Endothelial cell of umbilical vein (primary cell): ENCODE results near the gene CC2D2A. TPM values are rescaled to one million over a fixed set of nuclear protein-coding genes. Genes with fewer than 3 reads are reported as not detected.

ENCODE experiments used
- BruUV-seq: library from RNA; stranded (reverse); fragments of 400-500 nt; replicated peaks from 2 replicates; lab custom pipeline; 2021; lab: Mats Ljungman, UMichigan
- CTCF ChIA-PET: fragments of 300-600, 350-600 bp; sonication (Branson Sonifier 250); formaldehyde crosslinking; loops from one replicate; lab custom pipeline; 2021; ENCODE audit warnings: antibody characterized with exemption, inconsistent platforms; lab: Charles Lee
- POLR2A ChIA-PET: fragments of 300-600, 350-600 bp; sonication (Branson Sonifier 250); formaldehyde crosslinking; loops from one replicate; lab custom pipeline; 2021; ENCODE audit warnings: antibody characterized with exemption, inconsistent platforms; lab: Charles Lee
- DNase-seq: peaks from one replicate; pipeline ENCODE4 v3.0.0-alpha.2; 2011; ENCODE audit warnings: low read depth, low spot score
- FAIRE-seq: peaks from 2 replicates; lab custom pipeline; 2011; peaks lifted over from hg19 to GRCh38; lab: Jason Lieb, UNC
- H2AFZ ChIP-seq: 2 replicates; pipeline ENCODE4 v1.6.0; 2012; ENCODE audit warnings: low read depth, low read length, control low read depth, inconsistent platforms
- H3K27ac ChIP-seq: 2 replicates; pipeline ENCODE4 v1.5.1; 2011; ENCODE audit warnings: low read depth, mild to moderate bottlenecking, control low read depth, low read length, moderate library complexity; ENCODE audit not compliant: insufficient read depth
- H3K27me3 ChIP-seq, 2 experiments: 2 replicates each; pipeline versions ENCODE4 v1.6.0 to v1.6.1; 2011; ENCODE audit warnings: low read length in 2 of 2, mixed read lengths in 1 of 2; ENCODE audit not compliant: control insufficient read depth in 2 of 2, insufficient read depth in 2 of 2
- H3K36me3 ChIP-seq, 2 experiments: 2 replicates in 1 of 2; 3 replicates in 1 of 2; pipeline ENCODE4 v1.5.1; 2011; ENCODE audit warnings: low read length in 2 of 2, mild to moderate bottlenecking in 1 of 2, moderate library complexity in 1 of 2; ENCODE audit not compliant: control insufficient read depth in 2 of 2, insufficient read depth in 2 of 2; ENCODE audit errors: extremely low read depth in 1 of 2
- H3K4me1 ChIP-seq: 3 replicates; pipeline ENCODE4 v1.5.1; 2011; ENCODE audit warnings: mild to moderate bottlenecking, low read length; ENCODE audit not compliant: control insufficient read depth, insufficient read depth; ENCODE audit errors: extremely low read depth
- H3K4me2 ChIP-seq: 2 replicates; pipeline ENCODE4 v1.6.1; 2011; ENCODE audit warnings: low read length, control low read depth, mixed read lengths; ENCODE audit not compliant: insufficient read depth
- H3K4me3 ChIP-seq, 3 experiments: fragments of 200-600 bp in 1 of 3; sonication (generic), shearing (Covaris generic) in 1 of 3; replicated peaks in 1 of 3; 2 replicates each; pipeline ENCODE4 v1.5.1; 2011 to 2016; ENCODE audit warnings: control low read depth in 3 of 3, low read length in 3 of 3, mild to moderate bottlenecking in 2 of 3, inconsistent platforms in 1 of 3, low read depth in 1 of 3, moderate library complexity in 1 of 3; ENCODE audit not compliant: insufficient read depth in 1 of 3
- H3K79me2 ChIP-seq: 2 replicates; pipeline ENCODE4 v1.6.0; 2012; ENCODE audit warnings: low read length, inconsistent platforms; ENCODE audit not compliant: control insufficient read depth, insufficient read depth
- H3K9ac ChIP-seq: replicated peaks from 2 replicates; pipeline ENCODE3; 2011; ENCODE audit warnings: low read length, control low read depth; ENCODE audit not compliant: insufficient read depth; ENCODE audit errors: extremely low read depth
- H3K9me1 ChIP-seq: replicated peaks from 3 replicates; pipeline ENCODE4 v1.6.0; 2011; ENCODE audit warnings: mild to moderate bottlenecking, low read length; ENCODE audit not compliant: control insufficient read depth, insufficient read depth; ENCODE audit errors: extremely low read depth
- H3K9me3 ChIP-seq: replicated peaks from 2 replicates; pipeline ENCODE4 v1.5.1; 2012; ENCODE audit warnings: low read length, inconsistent platforms; ENCODE audit not compliant: control insufficient read depth, insufficient read depth
- H4K20me1 ChIP-seq: replicated peaks from 2 replicates; pipeline ENCODE3; 2011; ENCODE audit warnings: mild to moderate bottlenecking, low read length; ENCODE audit not compliant: control insufficient read depth, insufficient read depth; ENCODE audit errors: extremely low read depth
- CTCF ChIP-seq, 2 donors: IDR thresholded peaks; 1 replicate in 1 of 2; 2 replicates in 1 of 2; pipeline ENCODE4 v1.5.1; 2011; ENCODE audit warnings: low read length in 2 of 2, mild to moderate bottlenecking in 2 of 2, moderate library complexity in 2 of 2, control low read depth in 1 of 2, inconsistent platforms in 1 of 2, low read depth in 1 of 2; ENCODE audit not compliant: insufficient read depth in 1 of 2; ENCODE audit errors: extremely low read depth in 1 of 2
- EZH2 ChIP-seq: IDR thresholded peaks from 2 replicates; pipeline ENCODE4 v1.6.1; 2012; ENCODE audit warnings: borderline replicate concordance, low read depth, mild to moderate bottlenecking, moderate library complexity, low read length, inconsistent platforms; ENCODE audit not compliant: severe bottlenecking
- FOS ChIP-seq: IDR thresholded peaks from 2 replicates; pipeline ENCODE4 v1.6.1; 2011; ENCODE audit warnings: mild to moderate bottlenecking, low read length, moderate library complexity, borderline replicate concordance; ENCODE audit not compliant: insufficient read depth
- GATA2 ChIP-seq: IDR thresholded peaks from 2 replicates; pipeline ENCODE4 v1.7.0; 2011; ENCODE audit warnings: low read depth, mild to moderate bottlenecking, moderate library complexity, mixed read lengths, low read length; ENCODE audit not compliant: insufficient read length, insufficient read depth
- MAX ChIP-seq: IDR thresholded peaks from 2 replicates; pipeline ENCODE4 v1.6.1; 2011; ENCODE audit not compliant: insufficient read depth, insufficient read length
- MYC ChIP-seq: IDR thresholded peaks from one replicate; pipeline ENCODE4 v1.6.1; 2011; ENCODE audit warnings: mild to moderate bottlenecking, low read depth, low read length
- POLR2A ChIP-seq: IDR thresholded peaks from 2 replicates; pipeline ENCODE4 v1.6.1; 2012; ENCODE audit warnings: low read depth, mild to moderate bottlenecking, control low read depth, low read length
- POLR2AphosphoS5 ChIP-seq: IDR thresholded peaks from 2 replicates; pipeline ENCODE4 v1.6.1; 2012; ENCODE audit warnings: low read depth, mild to moderate bottlenecking, control low read depth, low read length, moderate library complexity; ENCODE audit not compliant: insufficient read depth
- dilution Hi-C: fragments of 300-500 bp; cut with MboI; formaldehyde crosslinking; loops from one replicate; pipeline ENCODE4 v1.15.0; 2019; ENCODE audit warnings: low sequenced_read_pairs; ENCODE audit not compliant: extremely low pct_ligation_motif_present
- intact Hi-C: fragments of 100-400 bp; cut with micrococcal nuclease; formaldehyde crosslinking; loops from one replicate; pipeline ENCODE4 v1.10.0; 2022
- polyA plus RNA-seq, 4 experiments: library from polyadenylated mRNA; depleted of rRNA in 3 of 4; stranded (reverse) in 3 of 4; unstranded in 1 of 4; fragments of >200 nt; gene quantifications; 2 replicates each; pipeline versions ENCODE4 v1.2.1 to v1.2.3, GENCODE V29; 2011 to 2012; ENCODE audit warnings: missing spikeins in 1 of 4
- total RNA-seq: library from RNA; stranded (reverse); gene quantifications from 2 replicates; pipeline ENCODE4 v1.2.3, GENCODE V29; 2021

The CC2D2A gene
- total and polyA plus RNA-seq, 2 donors (not counting 3 experiments of a cell fraction or from before 2014, with no cell fraction given): 10.2 to 22.4 TPM

GRCh38 chr4:15586066-15586465, 116.4 kb downstream of the CC2D2A start:
- ChIA-PET CTCF (interaction anchor here (0.5 to 1.0 kb wide), 2 partner anchors 8 to 65 kb away, joined by 4 to 5 read pairs; no protein-coding TSS in a partner anchor), POLR2A (no interaction called here)
- Histone ChIP-seq H3K27ac (no peak overlapping the region), H3K4me1 (no peaks in the 10 kb centered on the region), H3K4me2 (no peak overlapping the region), H3K9ac (no peak overlapping the region), H3K9me1 (no peaks in the 10 kb centered on the region), H3K79me2 (no peaks in the 10 kb centered on the region), H4K20me1 (no peaks in the 10 kb centered on the region), H3K4me3 (no peak overlapping the region), H3K9me3 (no peaks in the 10 kb centered on the region), H3K36me3 (no peaks in the 10 kb centered on the region), H3K27me3 (no peaks in the 10 kb centered on the region), H2AFZ (no peak overlapping the region)
- no TSS peak for BruUV-seq
- DNase-seq: no peak
- FAIRE-seq: no peak
- intact Hi-C loops: no loop called here
- dilution Hi-C loops: no loop called here
- TF ChIP-seq CTCF (IDR thresholded peaks at IDR 0.05; ENCODE audit: extremely low read depth in 1 of 2, insufficient read depth in 1 of 2, low read depth in 1 of 2, low read length in 2 of 2) (no peak), POLR2AphosphoS5 (no peak), MAX (no peak), MYC (no peak), FOS (no peak)

GRCh38 chr4:15587649-15588048, 118.0 kb downstream of the CC2D2A start:
- ChIA-PET POLR2A (no interaction called here), CTCF (no interaction called here)
- dilution Hi-C loops: no loop called here
- peaks cover 3% of the 10 kb centered on the region for H3K4me1 ChIP-seq
- no peaks in the 10 kb centered on the region for H3K9me3 ChIP-seq
- H3K36me3 ChIP-seq: no peaks in the 10 kb centered on the region
- no peak overlapping the region for H2AFZ ChIP-seq
- no TSS peak for BruUV-seq
- H3K9ac ChIP-seq: no peak overlapping the region
- H3K9me1 ChIP-seq: no peaks in the 10 kb centered on the region
- no peaks in the 10 kb centered on the region for H4K20me1 ChIP-seq
- DNase-seq: no peak
- no peak overlapping the region for H3K4me3 ChIP-seq
- intact Hi-C loops: no loop called here
- H3K4me2 ChIP-seq: no peak overlapping the region
- H3K27ac ChIP-seq: no peak overlapping the region
- no peaks in the 10 kb centered on the region for H3K27me3 ChIP-seq
- no peaks in the 10 kb centered on the region for H3K79me2 ChIP-seq
- no peak for TF ChIP-seq EZH2
- TF ChIP-seq FOS: no peak
- TF ChIP-seq POLR2A: no peak
- TF ChIP-seq POLR2AphosphoS5: no peak
- TF ChIP-seq GATA2: no peak
- no peak for TF ChIP-seq MYC
- TF ChIP-seq CTCF (IDR thresholded peaks at IDR 0.05; ENCODE audit: extremely low read depth in 1 of 2, insufficient read depth in 1 of 2, low read depth in 1 of 2, low read length in 2 of 2): no peak
- no peak for TF ChIP-seq MAX
- no peak for FAIRE-seq
